IMR-90 (cell line): ENCODE results near the gene CD44. TPM values are rescaled to one million over a fixed set of nuclear protein-coding genes. Genes with fewer than 3 reads are reported as not detected.

ENCODE experiments used
- ATAC-seq: fragments of 200-7000 bp; cut with Tn5 transposase; 2 replicates; pipeline ENCODE4 v1.9.1; 2020; ENCODE audit warnings: low read depth, mild to moderate bottlenecking, moderate library complexity
- BruUV-seq: library from RNA; stranded (reverse); fragments of 400-500 nt; replicated peaks from 2 replicates; lab custom pipeline; 2021; lab: Mats Ljungman, UMichigan
- CTCF ChIA-PET: fragments of 300-600 bp; formaldehyde crosslinking; extraction: SDS; loops from one replicate; lab custom pipeline; 2021; ENCODE audit warnings: antibody characterized with exemption; lab: Yijun Ruan, JAX
- POLR2A ChIA-PET: fragments of 300-600 bp; sonication (Branson Sonifier 250); formaldehyde crosslinking; loops from one replicate; lab custom pipeline; 2022; ENCODE audit warnings: antibody characterized with exemption; ENCODE audit not compliant: unreplicated experiment; lab: Charles Lee
- DNase-seq: peaks from one replicate; pipeline ENCODE4 v3.0.0; 2013
- H2AFZ ChIP-seq: replicated peaks from 2 replicates; pipeline ENCODE3; 2013; ENCODE audit warnings: low read length, mild to moderate bottlenecking; ENCODE audit not compliant: poor library complexity
- H2AK5ac ChIP-seq: 2 replicates; pipeline ENCODE4 v1.6.1; 2013; ENCODE audit warnings: low read depth, low read length, inconsistent platforms
- H2AK9ac ChIP-seq: replicated peaks from 2 replicates; pipeline ENCODE3; 2013; ENCODE audit warnings: mild to moderate bottlenecking, low read depth, low read length, moderate library complexity; ENCODE audit not compliant: poor library complexity
- H2BK120ac ChIP-seq: 2 replicates; pipeline ENCODE4 v1.6.1; 2013; ENCODE audit warnings: low read depth, low read length, inconsistent platforms
- H2BK15ac ChIP-seq: 3 replicates; pipeline ENCODE4 v1.6.1; 2013; ENCODE audit warnings: low read depth, low read length, inconsistent platforms
- H2BK20ac ChIP-seq: 2 replicates; pipeline ENCODE4 v1.6.1; 2013; ENCODE audit warnings: low read depth, mild to moderate bottlenecking, inconsistent platforms, low read length, moderate library complexity
- H2BK5ac ChIP-seq: 2 replicates; pipeline ENCODE4 v1.6.1; 2013; ENCODE audit warnings: mild to moderate bottlenecking, low read depth, low read length, inconsistent platforms; ENCODE audit not compliant: poor library complexity, severe bottlenecking
- H3K14ac ChIP-seq: replicated peaks from 2 replicates; pipeline ENCODE4 v1.6.1; 2013; ENCODE audit warnings: low read depth, low read length, inconsistent platforms
- H3K18ac ChIP-seq: 2 replicates; pipeline ENCODE4 v1.6.1; 2013; ENCODE audit warnings: low read depth, low read length, control low read depth
- H3K23ac ChIP-seq: 2 replicates; pipeline ENCODE4 v1.6.1; 2013; ENCODE audit warnings: low read depth, low read length, inconsistent platforms
- H3K27ac ChIP-seq: 2 replicates; pipeline ENCODE4 v1.5.1; 2013; ENCODE audit warnings: mild to moderate bottlenecking, control low read depth, low read length; ENCODE audit not compliant: insufficient read depth
- H3K27me3 ChIP-seq: 2 replicates; pipeline ENCODE4 v1.6.1; 2013; ENCODE audit warnings: low read length; ENCODE audit not compliant: control insufficient read depth, insufficient read depth
- H3K36me3 ChIP-seq: 2 replicates; pipeline ENCODE4 v1.6.1; 2013; ENCODE audit warnings: low read length, mixed read lengths; ENCODE audit not compliant: control insufficient read depth, insufficient read depth
- H3K4ac ChIP-seq: 2 replicates; pipeline ENCODE4 v1.6.1; 2013; ENCODE audit warnings: low read depth, low read length, inconsistent platforms
- H3K4me1 ChIP-seq: 2 replicates; pipeline ENCODE4 v1.6.1; 2013; ENCODE audit warnings: low read length, mixed read lengths; ENCODE audit not compliant: control insufficient read depth, insufficient read depth
- H3K4me2 ChIP-seq: 2 replicates; pipeline ENCODE4 v1.6.1; 2013; ENCODE audit warnings: low read depth, mild to moderate bottlenecking, control low read depth, low read length, moderate library complexity
- H3K4me3 ChIP-seq: 2 replicates; pipeline ENCODE4 v1.5.1; 2013; ENCODE audit warnings: low read depth, mild to moderate bottlenecking, control low read depth, low read length, moderate library complexity; ENCODE audit not compliant: insufficient read depth
- H3K56ac ChIP-seq: 2 replicates; pipeline ENCODE4 v1.6.1; 2013; ENCODE audit warnings: low read length, inconsistent platforms; ENCODE audit not compliant: insufficient read depth; ENCODE audit errors: extremely low read depth
- H3K79me1 ChIP-seq, 2 experiments: 2 replicates each; pipeline ENCODE4 v1.6.1; 2013; ENCODE audit warnings: low read length in 2 of 2, inconsistent platforms in 1 of 2, low read depth in 1 of 2
- H3K9ac ChIP-seq: 2 replicates; pipeline ENCODE4 v1.6.1; 2013; ENCODE audit warnings: low read depth, low read length, control low read depth
- H3K9me1 ChIP-seq: 2 replicates; pipeline ENCODE4 v1.6.1; 2013; ENCODE audit warnings: low read length, inconsistent platforms; ENCODE audit not compliant: insufficient read depth
- H3K9me3 ChIP-seq: 2 replicates; pipeline ENCODE4 v1.6.1; 2013; ENCODE audit warnings: low read length; ENCODE audit not compliant: control insufficient read depth, insufficient read depth
- H4K20me1 ChIP-seq: 2 replicates; pipeline ENCODE4 v1.6.1; 2013; ENCODE audit warnings: low read length, inconsistent platforms; ENCODE audit not compliant: insufficient read depth
- H4K5ac ChIP-seq: 2 replicates; pipeline ENCODE4 v1.6.1; 2013; ENCODE audit warnings: mild to moderate bottlenecking, low read depth, low read length, control low read depth
- H4K8ac ChIP-seq, 2 experiments: 2 replicates each; pipeline ENCODE4 v1.6.1; 2013; ENCODE audit warnings: low read depth in 2 of 2, low read length in 2 of 2, control low read depth in 1 of 2, inconsistent platforms in 1 of 2
- H4K91ac ChIP-seq: 2 replicates; pipeline ENCODE4 v1.6.1; 2013; ENCODE audit warnings: low read depth, low read length, inconsistent platforms; ENCODE audit not compliant: insufficient read depth
- CEBPB ChIP-seq: IDR thresholded peaks from 2 replicates; pipeline ENCODE4 v1.6.1; 2012; ENCODE audit warnings: low read depth, low read length, improper control_type of control experiment
- CHD1 ChIP-seq: IDR thresholded peaks from 2 replicates; pipeline ENCODE4 v1.6.1; 2012; ENCODE audit warnings: low read depth, low read length, improper control_type of control experiment
- MAFK ChIP-seq: IDR thresholded peaks from 2 replicates; pipeline ENCODE4 v1.6.1; 2012; ENCODE audit warnings: low read depth, low read length, improper control_type of control experiment
- POLR2A ChIP-seq: IDR thresholded peaks from 2 replicates; pipeline ENCODE4 v1.6.1; 2012; ENCODE audit warnings: mild to moderate bottlenecking, low read depth, low read length
- RFX5 ChIP-seq: IDR thresholded peaks from 2 replicates; pipeline ENCODE4 v1.8.0; 2012; ENCODE audit warnings: low read depth, mild to moderate bottlenecking, low read length, moderate library complexity
- USF2 ChIP-seq: fragments of 150-350 bp; IDR thresholded peaks from 2 replicates; pipeline ENCODE4 v1.6.1; 2017; ENCODE audit warnings: mild to moderate bottlenecking, antibody characterized with exemption, low read length, low read depth
- WGBS, 2 experiments: methylation state at CpG; one replicate each; pipeline versions ENCODE4 v1.1.5 to v1.1.7; 2013; ENCODE audit warnings: missing lambda C conversion rate in 2 of 2; ENCODE audit not compliant: insufficient read length in 1 of 2; ENCODE audit errors: extremely low coverage in 2 of 2; 5-methylcytosine and 5-hydroxymethylcytosine counted together
- dilution Hi-C: fragments of 300-500 bp; cut with HindIII; formaldehyde crosslinking; loops from one replicate; pipeline ENCODE4 v1.14.3; 2018; ENCODE audit warnings: low sequenced_read_pairs; ENCODE audit not compliant: unreplicated experiment
- in situ Hi-C: fragments of 300-500 bp; cut with MboI; formaldehyde crosslinking; loops from 3 replicates; pipeline ENCODE4 v1.14.3; 2019; ENCODE audit warnings: low sequenced_read_pairs, inconsistent platforms, mixed read lengths
- intact Hi-C: fragments of 100-400 bp; cut with micrococcal nuclease; formaldehyde crosslinking; loops from 2 replicates; pipeline ENCODE4 v1.10.0; 2022
- polyA plus RNA-seq, 3 experiments: library from polyadenylated mRNA; depleted of rRNA; stranded (reverse); fragments of >200 nt; gene quantifications; 2 replicates each; pipeline ENCODE4 v1.2.3, GENCODE V29; 2012; ENCODE audit warnings: low replicate concordance in 1 of 3
- total RNA-seq: library from RNA; depleted of rRNA; stranded (reverse); fragments of >200 nt; gene quantifications from 2 replicates; pipeline ENCODE4 v1.2.3, GENCODE V29; 2012
- TF ChIP-seq, protein P1 (sequence below): fragments of 150-350 bp; IDR thresholded peaks from 2 replicates; pipeline ENCODE4 v1.6.1; 2016; ENCODE audit warnings: low read depth, mild to moderate bottlenecking, low read length, moderate library complexity, borderline replicate concordance

The CD44 gene
- total and polyA plus RNA-seq, 2 of the 4 experiments (the other 2 are of a cell fraction): 357 to 947 TPM

DNA sequence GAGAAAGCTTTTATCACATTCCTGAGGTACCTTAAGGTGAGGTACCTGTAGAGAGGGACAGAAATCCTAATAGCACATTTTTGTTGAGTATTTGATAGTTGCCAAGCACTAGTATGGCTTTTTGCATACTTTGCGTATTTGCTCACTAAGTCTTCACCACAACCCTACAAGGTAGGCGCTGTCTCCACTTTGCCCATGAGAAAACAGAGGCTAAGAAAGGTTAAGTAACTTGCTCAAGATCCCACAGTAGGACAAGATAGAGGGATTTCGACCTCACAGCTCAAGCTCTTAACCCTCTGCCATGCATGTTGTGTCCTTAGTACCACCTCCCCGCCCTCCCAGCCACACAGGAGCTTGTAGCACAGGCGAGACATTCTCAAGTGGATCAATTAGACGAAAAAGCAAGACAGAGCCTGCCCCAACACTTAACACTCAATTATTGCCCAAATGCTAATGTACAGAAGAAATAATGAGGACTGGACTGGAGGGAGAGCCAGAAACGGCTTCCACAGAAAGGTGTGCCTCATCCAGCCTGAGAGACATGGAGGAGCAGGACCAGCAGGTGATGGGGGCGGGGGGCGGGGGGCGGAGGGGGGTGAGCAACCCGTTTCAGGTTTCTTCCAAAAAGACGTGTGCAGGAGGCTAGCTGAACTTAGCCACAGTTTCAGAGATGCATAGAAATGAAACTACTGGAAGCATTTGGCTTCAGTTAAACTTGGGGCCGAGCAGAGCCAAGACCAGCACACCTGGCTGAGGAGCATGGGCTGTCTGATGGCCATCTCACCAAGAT lies 26.7 kb upstream of the CD44 start:
- Histone ChIP-seq H4K8ac (peak overlapping the region; percentile 52 to 89; a peak in 2 of 4 replicates), H3K4ac (peak overlapping the region; percentile 77), H3K4me3 (no peak overlapping the region), H3K79me1 (peaks cover 0 to 8% of the 10 kb centered on the region in 2 experiments; a peak in 1 of 4 replicates), H3K4me1 (peaks cover 21% of the 10 kb centered on the region), H3K14ac (peak overlapping the region; percentile 59), H4K5ac (no peak overlapping the region), H3K9me1 (peaks cover 16% of the 10 kb centered on the region), H3K23ac (peak overlapping the region; percentile 6; the same call in 1 of the 2 replicates), H3K27me3 (no peaks in the 10 kb centered on the region), H2AK9ac (no peak overlapping the region), H3K4me2 (no peak overlapping the region), H3K27ac (no peak overlapping the region), H4K91ac (peak overlapping the region; percentile 92), H2BK5ac (peak overlapping the region; percentile 80), H3K9me3 (no peaks in the 10 kb centered on the region), H3K36me3 (no peaks in the 10 kb centered on the region), H3K9ac (no peak overlapping the region), H2BK15ac (peak overlapping the region; percentile 59), H2BK20ac (peak overlapping the region; percentile 89), H3K56ac (no peak overlapping the region), H2AFZ (peak overlapping the region; percentile 78), H4K20me1 (peaks cover 1% of the 10 kb centered on the region; the same call in 1 of the 2 replicates), H3K18ac (peak overlapping the region; percentile 5; the same call in 1 of the 2 replicates), H2BK120ac (peak overlapping the region; percentile 86; the same call in 1 of the 2 replicates), H2AK5ac (peak overlapping the region; percentile 92)
- intact Hi-C loops: no loop called here
- POLR2A ChIA-PET: no interaction called here
- DNase-seq (peak; percentile 20), ATAC-seq (no peak)
- BruUV-seq: no TSS peak
- TF ChIP-seq, protein P1, sequence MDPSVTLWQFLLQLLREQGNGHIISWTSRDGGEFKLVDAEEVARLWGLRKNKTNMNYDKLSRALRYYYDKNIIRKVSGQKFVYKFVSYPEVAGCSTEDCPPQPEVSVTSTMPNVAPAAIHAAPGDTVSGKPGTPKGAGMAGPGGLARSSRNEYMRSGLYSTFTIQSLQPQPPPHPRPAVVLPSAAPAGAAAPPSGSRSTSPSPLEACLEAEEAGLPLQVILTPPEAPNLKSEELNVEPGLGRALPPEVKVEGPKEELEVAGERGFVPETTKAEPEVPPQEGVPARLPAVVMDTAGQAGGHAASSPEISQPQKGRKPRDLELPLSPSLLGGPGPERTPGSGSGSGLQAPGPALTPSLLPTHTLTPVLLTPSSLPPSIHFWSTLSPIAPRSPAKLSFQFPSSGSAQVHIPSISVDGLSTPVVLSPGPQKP: no peak
- TF ChIP-seq MAFK (peak; percentile 81), RFX5 (no peak), CEBPB (no peak), CHD1 (no peak), USF2 (no peak), POLR2A (no peak)
- CTCF ChIA-PET: interaction anchor here (0.5 kb wide), 1 partner anchor 108 kb away, joined by 3 read pairs; no protein-coding TSS in a partner anchor
- dilution Hi-C loops: no loop called here
- in situ Hi-C loops: no loop called here
- 80% methylated on average over 1 of the region's 13 CpGs; no CpG with 5 or more reads in 1 of the 2 experiments for WGBS, 2 experiments
